OCI-LY1 (cell line): Measurements from ENCODE around the gene MTHFS.

Experiments used
- H2AFZ ChIP-seq: fragments of 200-600 bp; sonication (generic), shearing (Covaris generic); 2 replicates; pipeline ENCODE4 v1.6.0; 2014; ENCODE audit warnings: antibody characterized with exemption, mild to moderate bottlenecking, low read length
- H3F3A ChIP-seq: fragments of 200-600 bp; sonication (generic), shearing (Covaris generic); 2 replicates; pipeline ENCODE4 v1.6.0; 2014; ENCODE audit warnings: mild to moderate bottlenecking, antibody characterized with exemption, low read length, moderate library complexity; ENCODE audit not compliant: insufficient read depth
- H3K27ac ChIP-seq: fragments of 200-600 bp; sonication (generic); 2 replicates; pipeline ENCODE4 v1.5.1; 2014; ENCODE audit warnings: low read length, mixed run types, mild to moderate bottlenecking, low read depth; ENCODE audit not compliant: poor library complexity, severe bottlenecking
- H3K27me3 ChIP-seq: fragments of 200-600 bp; sonication (generic); 2 replicates; pipeline ENCODE4 v1.6.0; 2014; ENCODE audit warnings: antibody characterized with exemption, mild to moderate bottlenecking, low read length, moderate library complexity; ENCODE audit not compliant: insufficient read depth
- H3K36me3 ChIP-seq: fragments of 200-600 bp; sonication (generic); 2 replicates; pipeline ENCODE4 v1.6.1; 2014; ENCODE audit warnings: mild to moderate bottlenecking, antibody characterized with exemption, low read length, moderate library complexity, mixed read lengths; ENCODE audit not compliant: insufficient read depth
- H3K4me1 ChIP-seq: fragments of 200-600 bp; sonication (generic); 2 replicates; pipeline ENCODE4 v1.5.1; 2014; ENCODE audit warnings: mild to moderate bottlenecking, low read length, moderate library complexity; ENCODE audit not compliant: insufficient read depth, severe bottlenecking
- H3K4me2 ChIP-seq: fragments of 200-600 bp; sonication (generic), shearing (Covaris generic); 2 replicates; pipeline ENCODE4 v1.6.1; 2014; ENCODE audit warnings: low read length
- H3K4me3 ChIP-seq: fragments of 200-600 bp; sonication (generic); 2 replicates; pipeline ENCODE4 v1.5.1; 2014; ENCODE audit warnings: low read length, low read depth, mild to moderate bottlenecking, mixed read lengths; ENCODE audit not compliant: poor library complexity, severe bottlenecking
- H3K79me2 ChIP-seq: fragments of 200-600 bp; shearing (Covaris generic); 2 replicates; pipeline ENCODE4 v1.6.1; 2016; ENCODE audit warnings: mixed run types, low read length, mixed read lengths; ENCODE audit not compliant: insufficient read depth
- H3K9ac ChIP-seq: fragments of 200-600 bp; sonication (generic), shearing (Covaris generic); 2 replicates; pipeline ENCODE4 v1.6.1; 2014; ENCODE audit warnings: mild to moderate bottlenecking, low read length, mixed read lengths
- H3K9me2 ChIP-seq: fragments of 200-600 bp; sonication (generic), shearing (Covaris generic); 2 replicates; pipeline ENCODE4 v1.6.1; 2014; ENCODE audit warnings: low read depth, mild to moderate bottlenecking, low read length, mixed read lengths
- H3K9me3 ChIP-seq: fragments of 200-600 bp; shearing (Covaris generic); 2 replicates; pipeline ENCODE4 v1.6.1; 2014; ENCODE audit warnings: low read length, mixed read lengths
- H4K20me1 ChIP-seq: fragments of 200-600 bp; sonication (generic), shearing (Covaris generic); 2 replicates; pipeline ENCODE4 v1.6.0; 2016; ENCODE audit warnings: mild to moderate bottlenecking, low read length; ENCODE audit not compliant: insufficient read depth
- CTCF ChIP-seq: fragments of 200-600 bp; sonication (generic), shearing (Covaris generic); IDR thresholded peaks from 2 replicates; pipeline ENCODE4 v1.5.1; 2017; ENCODE audit warnings: mild to moderate bottlenecking, antibody characterized with exemption, low read length, moderate library complexity, mixed read lengths
- EZH2 ChIP-seq: fragments of 200-600 bp; sonication (generic), shearing (Covaris generic); IDR thresholded peaks from 2 replicates; pipeline ENCODE4 v1.8.0; 2017; ENCODE audit warnings: borderline replicate concordance, mixed run types, mild to moderate bottlenecking, antibody characterized with exemption, low read length, moderate library complexity, mixed read lengths

Gene MTHFS

GRCh38 chr15:79875213-79875612, 21.6 kb downstream of the MTHFS start:
- no peaks in the 10 kb centered on the region for H3K27me3 ChIP-seq
- peaks cover 30% of the 10 kb centered on the region for H3K9me3 ChIP-seq
- peaks cover 78% of the 10 kb centered on the region for H3K36me3 ChIP-seq
- no peak overlapping the region for H2AFZ ChIP-seq
- H3K27ac ChIP-seq, result no peak overlapping the region
- TF ChIP-seq EZH2, result no peak
- no peak overlapping the region for H3K9ac ChIP-seq
- no peaks in the 10 kb centered on the region for H4K20me1 ChIP-seq
- no peak overlapping the region for H3K4me2 ChIP-seq
- H3F3A ChIP-seq, result no peaks in the 10 kb centered on the region
- H3K9me2 ChIP-seq, result no peaks in the 10 kb centered on the region
- H3K4me3 ChIP-seq, result no peak overlapping the region
- no peaks in the 10 kb centered on the region for H3K79me2 ChIP-seq
- H3K4me1 ChIP-seq, result no peaks in the 10 kb centered on the region

- H3K4me1 ChIP-seq, result no peaks in the 10 kb centered on the region
- no peaks in the 10 kb centered on the region for H3K9me2 ChIP-seq
- H3K27ac ChIP-seq, result no peak overlapping the region
- H3K4me2 ChIP-seq, result no peak overlapping the region
- no peak overlapping the region for H3K4me3 ChIP-seq
- H3K79me2 ChIP-seq, result no peaks in the 10 kb centered on the region
- H3K9ac ChIP-seq, result no peak overlapping the region
- no peaks in the 10 kb centered on the region for H3F3A ChIP-seq
- TF ChIP-seq CTCF (no peak), EZH2 (no peak)
- peaks cover 30% of the 10 kb centered on the region for H3K9me3 ChIP-seq
- H3K36me3 ChIP-seq, result peaks cover 71% of the 10 kb centered on the region
- H3K27me3 ChIP-seq, result no peaks in the 10 kb centered on the region
- no peaks in the 10 kb centered on the region for H4K20me1 ChIP-seq
- no peak overlapping the region for H2AFZ ChIP-seq
Measured at GRCh38 chr15:79874242-79874641, 22.6 kb downstream of the MTHFS start.

- Histone ChIP-seq H3K4me2 (no peak overlapping the region), H3K36me3 (peaks cover 53% of the 10 kb centered on the region), H3F3A (no peaks in the 10 kb centered on the region), H3K27me3 (no peaks in the 10 kb centered on the region), H3K27ac (no peak overlapping the region), H3K79me2 (no peaks in the 10 kb centered on the region), H3K9me2 (no peaks in the 10 kb centered on the region), H3K4me1 (no peaks in the 10 kb centered on the region), H3K9ac (no peak overlapping the region), H3K9me3 (peaks cover 22% of the 10 kb centered on the region), H2AFZ (no peak overlapping the region), H3K4me3 (no peak overlapping the region), H4K20me1 (no peaks in the 10 kb centered on the region)
- no peak for TF ChIP-seq EZH2
- no peak for TF ChIP-seq CTCF
Measured at GRCh38 chr15:79872358-79873017, 24.3 kb downstream of the MTHFS start.

GRCh38 chr15:79868554-79868953, 28.3 kb downstream of the MTHFS start:
- Histone ChIP-seq H3K9ac (no peak overlapping the region), H3K4me2 (no peak overlapping the region), H3K4me3 (no peak overlapping the region), H3F3A (no peaks in the 10 kb centered on the region), H3K27ac (no peak overlapping the region), H3K4me1 (no peaks in the 10 kb centered on the region), H4K20me1 (no peaks in the 10 kb centered on the region), H2AFZ (no peak overlapping the region), H3K9me2 (no peaks in the 10 kb centered on the region), H3K27me3 (no peaks in the 10 kb centered on the region), H3K36me3 (peaks cover 27% of the 10 kb centered on the region), H3K79me2 (no peaks in the 10 kb centered on the region), H3K9me3 (no peaks in the 10 kb centered on the region)
- TF ChIP-seq EZH2, result no peak
- TF ChIP-seq CTCF, result no peak
